Cardiac fibroblast (primary cell): ENCODE data around the gene GDNF.
"Not testable (repeated sequence)": the region's sequence is repeated elsewhere in the genome, so short reads cannot be mapped to it uniquely, and the experiment has no call there.

Experiments used
- DNase-seq, 2 donors: peaks; one replicate each; pipeline versions ENCODE4 v3.0.0 to v3.0.0-alpha.2; 2010; ENCODE audit warnings: low read depth in 2 of 2
- H3K4me3 ChIP-seq, 2 donors: replicated peaks in 1 of 2; 1 replicate in 1 of 2; 2 replicates in 1 of 2; pipeline ENCODE4 v1.5.1; 2011; ENCODE audit warnings: low read depth in 2 of 2, low read length in 2 of 2, mild to moderate bottlenecking in 2 of 2, moderate library complexity in 1 of 2
- TF ChIP-seq, protein P1 (sequence below): IDR thresholded peaks from one replicate; pipeline ENCODE4 v1.5.1; 2011; ENCODE audit warnings: low read depth, mild to moderate bottlenecking, low read length, inconsistent platforms

GDNF gene

DNA sequence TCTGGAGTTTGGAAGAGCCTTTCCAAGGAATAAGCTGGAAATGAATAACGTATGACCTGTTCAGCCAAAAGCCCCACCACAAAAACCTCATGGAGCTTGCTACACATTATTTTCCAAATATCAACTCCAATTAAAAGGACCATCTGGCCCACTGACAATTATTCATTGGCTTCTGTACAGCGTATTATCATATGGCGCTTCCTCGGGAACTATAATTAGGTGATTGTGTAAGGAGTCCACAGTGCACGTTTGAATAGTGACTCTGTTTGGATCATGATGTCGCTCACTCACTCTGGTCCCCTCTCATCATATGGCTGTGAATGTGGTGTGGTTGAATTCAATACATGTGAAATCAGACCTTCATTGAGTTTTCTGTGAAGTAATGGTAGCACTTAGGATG, 52.1 kb downstream of the GDNF start:
- TF ChIP-seq, protein P1, sequence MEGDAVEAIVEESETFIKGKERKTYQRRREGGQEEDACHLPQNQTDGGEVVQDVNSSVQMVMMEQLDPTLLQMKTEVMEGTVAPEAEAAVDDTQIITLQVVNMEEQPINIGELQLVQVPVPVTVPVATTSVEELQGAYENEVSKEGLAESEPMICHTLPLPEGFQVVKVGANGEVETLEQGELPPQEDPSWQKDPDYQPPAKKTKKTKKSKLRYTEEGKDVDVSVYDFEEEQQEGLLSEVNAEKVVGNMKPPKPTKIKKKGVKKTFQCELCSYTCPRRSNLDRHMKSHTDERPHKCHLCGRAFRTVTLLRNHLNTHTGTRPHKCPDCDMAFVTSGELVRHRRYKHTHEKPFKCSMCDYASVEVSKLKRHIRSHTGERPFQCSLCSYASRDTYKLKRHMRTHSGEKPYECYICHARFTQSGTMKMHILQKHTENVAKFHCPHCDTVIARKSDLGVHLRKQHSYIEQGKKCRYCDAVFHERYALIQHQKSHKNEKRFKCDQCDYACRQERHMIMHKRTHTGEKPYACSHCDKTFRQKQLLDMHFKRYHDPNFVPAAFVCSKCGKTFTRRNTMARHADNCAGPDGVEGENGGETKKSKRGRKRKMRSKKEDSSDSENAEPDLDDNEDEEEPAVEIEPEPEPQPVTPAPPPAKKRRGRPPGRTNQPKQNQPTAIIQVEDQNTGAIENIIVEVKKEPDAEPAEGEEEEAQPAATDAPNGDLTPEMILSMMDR: no peak
- H3K4me3 ChIP-seq: no peak overlapping the region
- no peak for DNase-seq

DNA sequence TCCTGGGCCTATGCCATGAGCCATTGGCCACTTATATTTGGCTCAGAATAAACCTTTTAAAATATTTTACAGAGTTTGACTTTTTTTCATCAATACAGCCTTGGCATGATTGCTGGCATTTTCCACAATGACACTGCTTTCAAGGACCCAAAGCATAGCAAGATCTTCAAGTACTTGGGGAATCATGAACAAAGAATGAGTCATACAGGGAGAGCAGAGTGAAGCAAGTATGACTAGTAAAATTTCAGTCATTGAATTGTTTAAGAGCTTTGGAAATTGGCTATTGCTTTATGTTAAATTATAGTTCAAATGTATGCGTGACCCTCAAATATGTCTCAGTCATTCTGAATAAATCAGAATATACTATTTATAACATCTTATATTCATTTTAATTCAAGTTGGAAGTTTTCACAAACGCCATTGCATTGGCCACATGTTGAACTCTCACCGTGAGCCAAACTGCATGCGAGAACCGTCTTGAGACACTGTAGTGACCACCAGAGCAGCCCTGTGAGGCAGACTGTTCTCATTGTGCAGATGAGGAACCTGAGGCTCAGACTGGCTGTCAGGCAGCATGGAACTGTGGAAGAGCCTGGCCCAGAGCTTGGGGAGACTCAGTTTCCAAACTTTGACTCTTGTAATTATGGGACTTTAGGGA, 52.9 kb downstream of the GDNF start:
- peak; percentile 58 to 90 for DNase-seq

DNA sequence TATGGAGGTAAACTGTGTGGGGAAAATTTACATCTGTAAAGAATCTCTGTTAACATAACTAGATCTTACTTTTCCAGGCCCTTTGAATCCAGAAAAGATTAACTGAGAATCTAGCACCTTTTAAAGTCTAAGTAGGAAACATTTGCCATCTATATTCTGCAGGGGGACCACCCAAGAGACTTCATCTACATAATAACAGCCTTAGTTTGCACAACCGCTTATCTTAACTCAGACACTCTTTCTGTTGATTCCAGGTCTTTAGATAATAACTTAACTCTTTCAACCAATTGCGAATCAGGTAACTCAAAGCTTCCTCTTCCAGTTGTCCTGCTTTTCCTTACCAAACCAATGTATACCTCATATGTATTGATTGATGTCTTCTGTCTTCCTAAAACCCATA, 53.4 kb downstream of the GDNF start:
- no peak overlapping the region for H3K4me3 ChIP-seq
- DNase-seq: no peak
- TF ChIP-seq, protein P1: no peak

More for the DNA sequence above, 52.9 kb downstream of the GDNF start:
- H3K4me3 ChIP-seq: no peak overlapping the region
- TF ChIP-seq, protein P1: no peak

DNA sequence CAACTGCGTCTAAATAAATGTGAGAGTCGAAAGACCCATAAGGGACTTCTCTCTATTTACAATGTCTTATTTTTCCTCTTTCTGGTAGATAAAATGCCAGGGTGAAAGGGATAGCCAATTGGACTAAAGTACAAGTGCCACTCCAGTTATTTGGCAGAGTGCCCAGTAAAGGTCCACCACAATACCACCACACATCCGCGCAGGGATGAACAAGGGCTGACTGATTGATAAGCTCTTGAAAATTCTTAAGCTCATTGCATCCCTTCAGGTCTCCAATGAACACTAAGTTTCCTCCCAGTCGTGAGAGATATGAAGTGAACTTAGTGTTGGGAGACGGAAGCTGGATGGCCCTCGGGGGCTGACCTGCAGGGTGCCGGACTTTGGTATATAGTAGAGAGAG, 58.4 kb downstream of the GDNF start:
- DNase-seq, H3K4me3 ChIP-seq: not testable (repeated sequence)

DNA sequence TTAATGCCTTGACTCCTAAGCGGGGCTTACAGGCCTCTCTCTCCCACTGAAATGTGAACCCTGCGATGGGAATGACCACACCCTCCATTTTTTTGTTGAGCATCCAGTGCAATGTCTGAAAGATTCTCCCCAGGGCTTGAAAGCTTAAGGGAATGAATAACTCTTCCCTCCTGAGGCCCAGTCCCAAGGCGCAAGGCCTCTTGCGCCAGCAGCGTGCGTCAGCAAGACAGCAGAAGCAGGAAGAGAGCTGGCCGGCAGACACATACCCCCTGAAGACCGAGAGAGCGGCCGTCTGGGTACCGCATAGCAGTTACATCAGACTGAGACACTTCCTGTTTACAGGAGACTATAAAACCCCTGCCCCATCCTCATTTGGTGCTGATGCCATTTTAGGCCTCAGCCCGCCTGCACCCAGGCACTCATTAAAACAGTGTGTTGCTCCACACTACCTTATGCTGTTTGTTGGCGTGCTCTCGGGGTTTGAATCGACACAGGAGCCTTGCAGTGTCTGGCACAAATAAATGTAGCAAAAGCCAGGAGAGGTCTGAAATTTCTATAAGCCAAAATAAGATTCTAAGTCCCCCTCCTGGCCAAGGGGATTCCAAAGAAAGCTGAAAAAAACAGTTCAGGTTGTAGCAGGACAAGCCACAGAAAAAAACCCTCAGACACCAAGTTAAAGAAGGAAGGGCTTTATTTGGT, 62.3 kb downstream of the GDNF start:
- no peak overlapping the region for H3K4me3 ChIP-seq
- DNase-seq: peak; percentile 75 to 98
- TF ChIP-seq, protein P1: no peak

DNA sequence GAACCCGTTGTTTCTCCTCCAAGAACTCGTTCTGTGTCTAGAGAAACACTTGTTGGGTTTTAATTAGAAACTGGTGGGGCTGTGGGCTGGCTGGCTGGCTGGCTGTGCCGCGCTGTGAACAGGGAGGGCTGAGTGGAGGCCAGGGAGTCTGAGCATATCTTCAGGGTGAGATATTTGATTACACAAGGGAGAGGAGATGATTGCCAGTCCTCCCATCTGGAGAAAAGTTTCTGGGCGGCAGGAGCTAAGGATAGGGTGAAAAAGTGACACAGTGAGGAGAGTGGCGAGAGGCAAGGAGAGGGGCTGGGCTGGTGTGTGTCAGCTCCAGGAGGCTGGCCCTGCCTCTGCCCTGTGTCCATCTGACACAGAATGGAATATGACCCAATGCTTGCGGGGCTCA, 63.0 kb downstream of the GDNF start:
- DNase-seq: peak; percentile 54 to 92
- no peak overlapping the region for H3K4me3 ChIP-seq
- TF ChIP-seq, protein P1: no peak

DNA sequence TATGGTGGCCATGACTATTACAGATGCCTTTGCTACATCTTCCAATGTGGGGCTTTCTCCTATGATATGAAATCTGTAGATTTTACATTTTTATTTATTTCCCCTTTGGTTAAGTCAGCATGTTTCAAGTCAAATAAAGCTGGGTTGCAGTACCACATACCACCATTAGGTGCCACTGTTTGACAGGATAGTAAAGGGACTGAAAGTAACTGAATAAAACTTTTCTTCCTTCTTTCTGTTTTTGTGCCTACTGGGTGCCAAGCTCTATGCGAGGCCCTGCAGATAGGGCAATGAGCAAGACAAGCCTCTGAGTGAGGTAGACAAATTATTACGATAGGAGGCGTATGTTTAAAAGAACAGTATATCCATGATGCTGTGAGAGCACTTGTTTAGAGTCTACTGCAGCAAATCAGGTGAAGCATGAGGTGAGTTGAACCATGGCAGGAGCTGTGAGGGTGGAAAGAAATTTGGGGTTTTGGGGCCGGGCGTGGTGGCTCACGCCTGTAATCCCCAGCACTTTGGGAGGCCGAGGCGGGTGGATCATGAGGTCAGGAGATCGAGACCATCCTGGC, 64.8 kb downstream of the GDNF start:
- no peak overlapping the region for H3K4me3 ChIP-seq
- TF ChIP-seq, protein P1: peak; percentile 79
- DNase-seq: peak; percentile 12 to 80
